GM12878 (cell line): ENCODE data around the gene CCN2. TPM values are rescaled to one million over a fixed set of nuclear protein-coding genes. Genes with fewer than 3 reads are reported as not detected.

ENCODE experiments used
- ATAC-seq: fragments of 200-7000 bp; cut with Tn5 transposase; 3 replicates; pipeline ENCODE4 v1.9.1; 2020; ENCODE audit warnings: mild to moderate bottlenecking, moderate library complexity
- BruUV-seq: library from RNA; stranded (reverse); fragments of 400-500 nt; replicated peaks from 2 replicates; lab custom pipeline; 2021; lab: Mats Ljungman, UMichigan
- CTCF ChIA-PET: fragments of 300-600 bp; sonication (Branson Sonifier 250); formaldehyde crosslinking; extraction: SDS; loops from one replicate; lab custom pipeline; 2021; ENCODE audit warnings: inconsistent platforms; lab: Yijun Ruan, JAX
- POLR2A ChIA-PET: fragments of 350-600 bp; formaldehyde crosslinking; extraction: SDS; loops from one replicate; lab custom pipeline; 2021; ENCODE audit warnings: inconsistent platforms; lab: Charles Lee
- RAD21 ChIA-PET: fragments of 300-600 bp; sonication (Branson Sonifier 250); formaldehyde crosslinking; loops from one replicate; lab custom pipeline; 2023; ENCODE audit warnings: antibody characterized with exemption; ENCODE audit not compliant: unreplicated experiment; lab: Charles Lee
- SMC1A ChIA-PET: fragments of 300-600 bp; sonication (Branson Sonifier 250); formaldehyde crosslinking; loops from one replicate; lab custom pipeline; 2023; ENCODE audit not compliant: unreplicated experiment, uncharacterized antibody; lab: Charles Lee
- DNase-seq: peaks from one replicate; pipeline ENCODE4 v3.0.0-alpha.2; 2011; ENCODE audit warnings: low read depth, low spot score
- FAIRE-seq: peaks from 3 replicates; lab custom pipeline; 2011; peaks lifted over from hg19 to GRCh38; lab: Jason Lieb, UNC
- H2AFZ ChIP-seq: 2 replicates; pipeline ENCODE4 v1.6.0; 2011; ENCODE audit warnings: low read depth, low read length, control low read depth; ENCODE audit not compliant: control insufficient read depth
- H3K27ac ChIP-seq: 2 replicates; pipeline ENCODE4 v1.5.1; 2011; ENCODE audit warnings: control low read depth; ENCODE audit not compliant: control insufficient read depth, insufficient read depth
- H3K27me3 ChIP-seq, 2 experiments: replicated peaks in 1 of 2; 2 replicates each; pipeline versions ENCODE4 v1.6.0 to v1.6.1; 2011; ENCODE audit warnings: low read length in 1 of 2; ENCODE audit not compliant: control insufficient read depth in 2 of 2, insufficient read depth in 2 of 2
- H3K36me3 ChIP-seq, 2 experiments: 2 replicates each; pipeline ENCODE4 v1.5.1; 2011; ENCODE audit warnings: low read length in 1 of 2; ENCODE audit not compliant: control insufficient read depth in 2 of 2, insufficient read depth in 2 of 2
- H3K4me1 ChIP-seq: 2 replicates; pipeline ENCODE4 v1.6.1; 2011; ENCODE audit warnings: mild to moderate bottlenecking, low read length, moderate library complexity, mixed read lengths; ENCODE audit not compliant: control insufficient read depth, insufficient read depth
- H3K4me2 ChIP-seq: 2 replicates; pipeline ENCODE4 v1.6.0; 2011; ENCODE audit warnings: control low read depth; ENCODE audit not compliant: control insufficient read depth, insufficient read depth
- H3K4me3 ChIP-seq: fragments of 200-600 bp; sonication (generic); 2 replicates; pipeline ENCODE4 v1.5.1; 2016
- H3K79me2 ChIP-seq: 2 replicates; pipeline ENCODE4 v1.6.0; 2011; ENCODE audit warnings: low read length; ENCODE audit not compliant: control insufficient read depth, insufficient read depth
- H3K9ac ChIP-seq: 2 replicates; pipeline ENCODE4 v1.8.0; 2011; ENCODE audit warnings: low read length, control low read depth, mixed read lengths; ENCODE audit not compliant: control insufficient read depth, insufficient read depth
- H3K9me3 ChIP-seq: replicated peaks from 3 replicates; pipeline ENCODE4 v1.5.1; 2011; ENCODE audit warnings: mild to moderate bottlenecking, low read length; ENCODE audit not compliant: control insufficient read depth, insufficient read depth
- H4K20me1 ChIP-seq: 2 replicates; pipeline ENCODE4 v1.6.0; 2011; ENCODE audit not compliant: control insufficient read depth, insufficient read depth
- BRCA1 ChIP-seq: IDR thresholded peaks from 2 replicates; pipeline ENCODE4 v1.6.1; 2011; ENCODE audit warnings: low read depth, low read length, improper control_type of control experiment
- CBFB ChIP-seq: IDR thresholded peaks from 2 replicates; pipeline ENCODE4 v1.6.1; 2016; ENCODE audit warnings: antibody characterized with exemption, low read depth
- CHD4 ChIP-seq: fragments of 200-600 bp; sonication (generic); IDR thresholded peaks from 2 replicates; pipeline ENCODE4 v1.6.1; 2016; ENCODE audit warnings: mild to moderate bottlenecking
- CREB1 ChIP-seq: IDR thresholded peaks from 2 replicates; pipeline ENCODE4 v1.6.1; 2012; ENCODE audit warnings: low read depth, mild to moderate bottlenecking, inconsistent platforms
- GATAD2B ChIP-seq: fragments of 450-650 bp; conservative IDR thresholded peaks from 2 replicates; pipeline ENCODE4 v1.6.1; 2017; ENCODE audit warnings: low read depth, mild to moderate bottlenecking, moderate library complexity
- IKZF2 ChIP-seq, 2 experiments: fragments of 450-650 bp; IDR thresholded peaks; 2 replicates each; pipeline ENCODE4 v1.6.1; 2017; ENCODE audit warnings: mild to moderate bottlenecking in 2 of 2, moderate library complexity in 2 of 2
- PAX5 ChIP-seq: IDR thresholded peaks from 2 replicates; pipeline ENCODE4 v1.6.1; 2011; ENCODE audit warnings: low read depth, low read length, borderline replicate concordance
- RCOR1 ChIP-seq: conservative IDR thresholded peaks from 2 replicates; pipeline ENCODE4 v1.6.1; 2012; ENCODE audit warnings: low read depth, low read length, improper control_type of control experiment
- SIN3A ChIP-seq: IDR thresholded peaks from 2 replicates; pipeline ENCODE4 v1.6.1; 2012; ENCODE audit warnings: low read depth, low read length, improper control_type of control experiment
- SIX5 ChIP-seq: IDR thresholded peaks from 2 replicates; pipeline ENCODE4 v1.6.1; 2011; ENCODE audit warnings: mild to moderate bottlenecking, low read depth, low read length, moderate library complexity; ENCODE audit not compliant: severe bottlenecking
- SMAD1 ChIP-seq: fragments of 450-650 bp; IDR thresholded peaks from 2 replicates; pipeline ENCODE4 v1.6.1; 2018; ENCODE audit warnings: mild to moderate bottlenecking, low read depth; ENCODE audit not compliant: partially characterized antibody
- SPI1 ChIP-seq: IDR thresholded peaks from 2 replicates; pipeline ENCODE4 v1.6.1; 2011; ENCODE audit warnings: low read depth, mild to moderate bottlenecking, low read length, moderate library complexity, borderline replicate concordance; ENCODE audit not compliant: insufficient read depth
- STAT1 ChIP-seq: fragments of 450-650 bp; conservative IDR thresholded peaks from 2 replicates; pipeline ENCODE4 v1.6.1; 2014; ENCODE audit warnings: antibody characterized with exemption, mild to moderate bottlenecking
- TAF1 ChIP-seq: IDR thresholded peaks from 2 replicates; pipeline ENCODE4 v1.6.1; 2011; ENCODE audit warnings: mild to moderate bottlenecking, low read depth, low read length, borderline replicate concordance
- TBL1XR1 ChIP-seq: IDR thresholded peaks from 2 replicates; pipeline ENCODE4 v1.6.1; 2012; ENCODE audit warnings: low read depth, low read length, improper control_type of control experiment
- YY1 ChIP-seq: IDR thresholded peaks from 2 replicates; pipeline ENCODE4 v1.6.1; 2011; ENCODE audit warnings: low read depth, mild to moderate bottlenecking, low read length
- in situ Hi-C: fragments of 300-500 bp; cut with MboI; formaldehyde crosslinking; loops from 9 replicates; pipeline ENCODE4 v1.14.3; 2018; ENCODE audit warnings: mixed read lengths
- intact Hi-C: fragments of 100-400 bp; cut with micrococcal nuclease; formaldehyde crosslinking; loops from one replicate; pipeline ENCODE4 v1.14.2; 2022; ENCODE audit not compliant: unreplicated experiment
- polyA plus RNA-seq, 11 experiments: library from polyadenylated mRNA; depleted of rRNA in 4 of 11; unstranded in 6 of 11; stranded (reverse) in 5 of 11; fragments of >200 nt; fragmentation: Nextera tagmentation in 4 of 11; fragmentation: Illumina TruSeq in 1 of 11; extraction: Ambion mirVana in 4 of 11; extraction: Trizol in 1 of 11; gene quantifications; 1 replicate in 1 of 11; 2 replicates in 10 of 11; pipeline versions ENCODE4 v1.2.1 to v1.2.3, GENCODE V29; 2011 to 2016; ENCODE audit warnings: inconsistent platforms in 2 of 11, missing spikeins in 2 of 11, low read depth in 1 of 11
- total RNA-seq, 4 experiments: library from RNA; depleted of rRNA in 3 of 4; stranded (reverse); fragments of >200 nt in 3 of 4; fragmentation: Illumina TruSeq in 1 of 4; extraction: Trizol in 1 of 4; gene quantifications; 2 replicates each; pipeline versions ENCODE4 v1.2.1 to v1.2.3, GENCODE V29; 2013 to 2021
- TF ChIP-seq, protein P1 (sequence below): fragments of 450-650 bp; IDR thresholded peaks from 2 replicates; pipeline ENCODE4 v1.6.1; 2016; ENCODE audit warnings: mild to moderate bottlenecking, moderate library complexity, borderline replicate concordance

The CCN2 gene
- total and polyA plus RNA-seq, 10 of the 15 experiments (the other 5 are each of a cell fraction or from before 2014, with no cell fraction given): 0.26 to 0.62 (median 0.44) TPM; not detected in 7

DNA sequence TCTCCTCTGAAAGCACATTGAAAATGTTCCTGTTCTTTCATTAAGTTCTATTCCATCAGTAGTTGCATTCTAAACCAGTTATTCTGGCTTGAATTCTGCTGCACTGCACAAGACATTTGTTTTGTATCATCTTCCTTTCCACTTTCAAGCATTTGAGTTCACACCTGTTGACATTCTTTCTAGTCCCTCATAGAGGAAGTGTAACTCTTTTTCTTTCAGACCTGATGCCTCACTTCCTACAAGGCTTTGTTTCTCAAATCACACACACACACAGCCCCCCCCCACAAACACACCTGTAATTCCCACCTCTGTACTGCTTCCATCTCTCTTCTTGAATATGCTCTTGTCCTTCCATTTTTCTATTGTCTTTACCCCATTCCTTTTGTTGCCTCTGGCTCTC, 50.9 kb downstream of the CCN2 start:
- in situ Hi-C loops (no loop called here), intact Hi-C loops (no loop called here)
- RAD21 ChIA-PET: no interaction called here
- FAIRE-seq (no peak), DNase-seq (no peak), ATAC-seq (no peak)
- no TSS peak for BruUV-seq
- H3K79me2 ChIP-seq: no peaks in the 10 kb centered on the region
- no peak overlapping the region for H3K9ac ChIP-seq
- no peaks in the 10 kb centered on the region for H3K4me1 ChIP-seq
- no peaks in the 10 kb centered on the region for H3K27me3 ChIP-seq
- SMC1A ChIA-PET: no interaction called here
- CTCF ChIA-PET: no interaction called here
- H3K4me2 ChIP-seq: no peak overlapping the region
- no peaks in the 10 kb centered on the region for H3K36me3 ChIP-seq
- H2AFZ ChIP-seq: no peak overlapping the region
- TF ChIP-seq YY1: no peak
- no peak for TF ChIP-seq PAX5
- TF ChIP-seq TAF1: no peak
- no peak for TF ChIP-seq STAT1
- TF ChIP-seq BRCA1: no peak
- no peak for TF ChIP-seq TBL1XR1
- TF ChIP-seq CBFB: no peak
- TF ChIP-seq CREB1: no peak
- TF ChIP-seq RCOR1: no peak
- TF ChIP-seq SPI1: no peak
- no peak for TF ChIP-seq SMAD1
- TF ChIP-seq, protein P1, sequence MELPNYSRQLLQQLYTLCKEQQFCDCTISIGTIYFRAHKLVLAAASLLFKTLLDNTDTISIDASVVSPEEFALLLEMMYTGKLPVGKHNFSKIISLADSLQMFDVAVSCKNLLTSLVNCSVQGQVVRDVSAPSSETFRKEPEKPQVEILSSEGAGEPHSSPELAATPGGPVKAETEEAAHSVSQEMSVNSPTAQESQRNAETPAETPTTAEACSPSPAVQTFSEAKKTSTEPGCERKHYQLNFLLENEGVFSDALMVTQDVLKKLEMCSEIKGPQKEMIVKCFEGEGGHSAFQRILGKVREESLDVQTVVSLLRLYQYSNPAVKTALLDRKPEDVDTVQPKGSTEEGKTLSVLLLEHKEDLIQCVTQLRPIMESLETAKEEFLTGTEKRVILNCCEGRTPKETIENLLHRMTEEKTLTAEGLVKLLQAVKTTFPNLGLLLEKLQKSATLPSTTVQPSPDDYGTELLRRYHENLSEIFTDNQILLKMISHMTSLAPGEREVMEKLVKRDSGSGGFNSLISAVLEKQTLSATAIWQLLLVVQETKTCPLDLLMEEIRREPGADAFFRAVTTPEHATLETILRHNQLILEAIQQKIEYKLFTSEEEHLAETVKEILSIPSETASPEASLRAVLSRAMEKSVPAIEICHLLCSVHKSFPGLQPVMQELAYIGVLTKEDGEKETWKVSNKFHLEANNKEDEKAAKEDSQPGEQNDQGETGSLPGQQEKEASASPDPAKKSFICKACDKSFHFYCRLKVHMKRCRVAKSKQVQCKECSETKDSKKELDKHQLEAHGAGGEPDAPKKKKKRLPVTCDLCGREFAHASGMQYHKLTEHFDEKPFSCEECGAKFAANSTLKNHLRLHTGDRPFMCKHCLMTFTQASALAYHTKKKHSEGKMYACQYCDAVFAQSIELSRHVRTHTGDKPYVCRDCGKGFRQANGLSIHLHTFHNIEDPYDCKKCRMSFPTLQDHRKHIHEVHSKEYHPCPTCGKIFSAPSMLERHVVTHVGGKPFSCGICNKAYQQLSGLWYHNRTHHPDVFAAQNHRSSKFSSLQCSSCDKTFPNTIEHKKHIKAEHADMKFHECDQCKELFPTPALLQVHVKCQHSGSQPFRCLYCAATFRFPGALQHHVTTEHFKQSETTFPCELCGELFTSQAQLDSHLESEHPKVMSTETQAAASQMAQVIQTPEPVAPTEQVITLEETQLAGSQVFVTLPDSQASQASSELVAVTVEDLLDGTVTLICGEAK: no peak
- no peak for TF ChIP-seq IKZF2 (IDR thresholded peaks at IDR 0.05)
- TF ChIP-seq CHD4: no peak
- no peak for TF ChIP-seq GATAD2B
- TF ChIP-seq SIN3A: no peak
- TF ChIP-seq SIX5: no peak
- H3K4me3 ChIP-seq: no peak overlapping the region
- no peaks in the 10 kb centered on the region for H4K20me1 ChIP-seq
- no peaks in the 10 kb centered on the region; the same call in 2 of the 3 replicates for H3K9me3 ChIP-seq
- POLR2A ChIA-PET: no interaction called here
- H3K27ac ChIP-seq: no peak overlapping the region
